Fibroblast of peridontal ligament (primary cell): ENCODE results near the gene CEACAM1.
"Not testable (repeated sequence)": the region's sequence is repeated elsewhere in the genome, so short reads cannot be mapped to it uniquely, and the experiment has no call there.

Experiments
- DNase-seq: peaks from one replicate; pipeline ENCODE4 v3.0.0-alpha.2; 2010; ENCODE audit errors: extremely low read depth

Gene CEACAM1

GRCh38 chr19:42512130-42512636, 16.1 kb downstream of the CEACAM1 start:
- no peak for DNase-seq

- no peak for DNase-seq
Observed at GRCh38 chr19:42511340-42511739, 16.9 kb downstream of the CEACAM1 start.

DNA sequence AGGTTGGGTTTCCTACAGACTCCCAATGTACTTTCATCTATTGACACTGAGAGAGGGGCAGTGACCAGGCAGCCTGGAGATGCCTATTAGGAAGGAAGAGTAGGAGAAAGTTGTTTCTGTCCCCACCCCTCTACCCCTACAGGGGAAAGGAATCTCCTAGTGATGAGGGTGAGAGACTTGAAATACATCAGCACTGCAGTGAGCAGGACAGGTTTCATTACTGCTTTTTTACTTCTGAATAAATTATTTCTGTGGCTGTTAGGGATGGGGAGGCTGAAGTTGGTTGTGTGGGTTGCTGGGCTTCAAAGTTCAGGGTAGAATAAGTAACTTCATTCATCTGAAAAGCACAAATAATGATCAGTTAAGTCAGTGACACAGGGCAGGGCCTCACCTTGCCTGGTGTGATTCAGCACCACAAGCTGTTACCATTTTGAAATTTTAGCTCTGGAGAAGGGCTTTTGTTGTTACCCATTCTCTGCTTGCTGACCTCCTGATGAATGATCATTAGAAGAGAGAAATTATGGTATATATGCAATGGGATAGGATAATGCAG, 19.3 kb downstream of the CEACAM1 start:
- DNase-seq = no peak

GRCh38 chr19:42505066-42505465, 23.2 kb downstream of the CEACAM1 start:
- DNase-seq = no peak

DNA sequence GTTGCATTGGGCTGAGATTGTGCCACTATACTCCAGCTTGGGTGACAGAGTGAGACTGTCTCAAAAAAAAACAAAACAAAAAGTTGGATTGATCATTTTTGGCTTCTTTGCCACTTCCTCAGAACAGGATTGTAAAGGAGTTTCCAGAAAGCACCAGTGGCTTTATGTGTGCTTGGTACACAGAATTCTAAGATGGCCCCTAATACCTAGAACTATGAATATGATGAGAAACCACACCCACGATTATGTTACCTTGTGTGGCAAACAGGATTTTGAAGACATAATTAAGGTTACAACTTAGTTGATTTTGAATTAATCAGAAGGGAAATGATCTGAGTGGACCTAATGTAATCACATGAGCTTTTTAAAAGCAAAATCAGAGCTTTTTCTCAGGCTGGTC, 26.5 kb downstream of the CEACAM1 start:
- no peak for DNase-seq

- DNase-seq = not testable (repeated sequence)
Observed at GRCh38 chr19:42501243-42501642, 27.0 kb downstream of the CEACAM1 start.

GRCh38 chr19:42498169-42498757, 30.0 kb downstream of the CEACAM1 start:
- no peak for DNase-seq

GRCh38 chr19:42497492-42498168, 30.7 kb downstream of the CEACAM1 start:
- DNase-seq = no peak

DNA sequence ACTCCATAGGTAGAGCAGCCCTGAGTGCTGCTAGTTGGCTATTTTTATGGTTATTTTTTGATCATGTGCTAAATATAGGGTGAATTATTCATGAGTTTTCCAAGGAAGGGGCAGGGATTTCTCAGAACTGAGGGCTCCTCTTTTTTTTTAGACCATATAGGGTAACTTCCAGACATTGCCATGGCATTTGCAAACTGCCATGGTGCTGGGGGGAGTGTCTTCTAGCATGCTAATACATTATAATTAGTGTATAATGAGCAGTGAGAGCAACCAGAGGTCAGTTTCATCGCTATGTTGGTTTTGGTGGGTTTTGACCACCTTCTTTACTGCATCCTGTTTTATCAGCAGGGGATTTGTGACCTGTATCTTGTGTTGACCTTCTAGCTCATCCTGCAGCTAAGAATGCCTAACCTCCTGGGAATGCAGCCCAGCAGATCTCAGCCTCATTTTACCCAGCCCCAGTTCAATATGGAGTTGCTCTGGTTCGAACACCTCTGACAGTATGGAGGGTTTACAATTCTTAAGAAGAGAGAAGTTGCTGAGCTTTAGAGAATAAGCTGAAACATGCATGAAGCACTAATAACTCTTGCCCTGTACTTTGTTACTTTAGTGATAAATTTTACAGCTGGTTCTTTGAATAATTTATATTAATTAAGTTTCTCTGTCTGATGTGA, 31.7 kb downstream of the CEACAM1 start:
- DNase-seq = no peak

GRCh38 chr19:42495663-42496062, 32.6 kb downstream of the CEACAM1 start:
- DNase-seq = no peak

DNA sequence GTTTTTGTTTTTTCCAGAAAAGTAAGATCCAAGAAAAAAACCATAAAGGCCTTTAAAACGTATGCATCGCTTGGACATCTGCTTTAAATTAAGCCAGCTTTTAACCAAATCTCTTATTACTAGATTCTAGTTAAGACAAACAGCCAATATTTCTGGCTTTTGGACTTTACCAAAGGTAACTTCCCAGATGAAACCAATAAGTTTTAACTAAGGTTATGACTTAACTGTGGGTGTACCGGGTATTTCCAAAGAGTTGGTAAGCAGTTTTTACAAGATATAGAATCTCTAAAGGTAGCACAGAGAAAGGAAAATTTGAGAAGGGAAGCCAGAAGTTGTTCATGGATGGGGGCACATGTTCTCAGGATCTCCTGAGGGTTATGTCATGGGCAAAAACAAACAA, 34.0 kb downstream of the CEACAM1 start:
- DNase-seq = peak; percentile 37

DNA sequence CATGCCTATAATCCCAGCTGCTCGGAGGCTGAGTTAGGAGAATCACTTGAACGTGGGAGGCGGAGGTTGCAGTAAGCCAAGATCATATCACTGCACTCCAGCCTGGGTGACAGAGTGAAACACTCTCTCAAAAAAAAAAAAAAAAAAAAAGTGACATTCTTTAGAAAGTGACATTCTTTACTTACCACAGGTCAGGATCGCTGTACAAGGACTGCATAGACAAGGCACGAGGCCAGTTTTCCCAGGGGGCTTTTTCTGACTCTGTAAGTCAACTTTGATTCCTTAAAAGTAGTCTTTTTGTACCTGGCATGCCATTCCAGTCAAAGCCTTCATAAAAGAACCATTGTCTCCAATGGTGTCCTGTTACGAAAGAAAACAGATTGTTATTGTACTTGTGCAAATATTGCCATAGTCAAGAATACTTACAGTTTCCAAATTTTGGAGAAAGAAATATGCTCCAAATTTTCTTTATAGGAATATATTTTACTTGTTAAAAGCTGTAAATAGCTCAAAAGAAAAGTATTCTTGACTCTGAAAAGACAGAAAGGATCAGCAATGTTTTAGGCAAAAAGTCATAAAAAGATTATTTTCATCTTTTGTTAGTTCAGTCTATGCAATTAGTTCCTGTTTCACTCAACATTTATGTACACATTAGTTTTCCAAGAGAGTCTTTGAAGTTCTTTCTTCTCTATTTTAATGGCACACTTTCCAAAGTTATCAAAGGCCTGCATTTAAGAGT, 39.3 kb downstream of the CEACAM1 start:
- no peak for DNase-seq

GRCh38 chr19:42487798-42488178, 40.5 kb downstream of the CEACAM1 start:
- no peak for DNase-seq

GRCh38 chr19:42487032-42487797, 41.1 kb downstream of the CEACAM1 start:
- peak; percentile 18 for DNase-seq

DNA sequence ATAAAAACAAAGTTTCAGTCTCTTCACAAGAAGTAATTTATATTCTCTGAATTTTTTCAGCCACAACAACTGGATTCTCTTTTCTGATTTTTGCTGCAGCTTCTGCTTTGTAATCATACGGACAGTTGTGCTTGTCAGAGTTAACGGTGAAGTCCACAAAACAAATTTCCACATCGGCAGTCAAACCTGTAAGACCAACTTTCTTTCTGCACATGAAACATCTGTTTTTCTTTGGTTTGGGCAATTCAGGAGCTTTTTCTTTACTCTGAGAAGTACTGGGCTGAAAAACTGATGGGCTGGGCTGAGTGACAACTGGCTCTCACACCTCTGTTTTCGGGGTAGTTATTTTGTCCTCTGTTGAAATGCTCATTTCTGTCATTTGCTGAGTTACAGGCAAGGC, 43.2 kb downstream of the CEACAM1 start:
- DNase-seq = not testable (repeated sequence)

DNA sequence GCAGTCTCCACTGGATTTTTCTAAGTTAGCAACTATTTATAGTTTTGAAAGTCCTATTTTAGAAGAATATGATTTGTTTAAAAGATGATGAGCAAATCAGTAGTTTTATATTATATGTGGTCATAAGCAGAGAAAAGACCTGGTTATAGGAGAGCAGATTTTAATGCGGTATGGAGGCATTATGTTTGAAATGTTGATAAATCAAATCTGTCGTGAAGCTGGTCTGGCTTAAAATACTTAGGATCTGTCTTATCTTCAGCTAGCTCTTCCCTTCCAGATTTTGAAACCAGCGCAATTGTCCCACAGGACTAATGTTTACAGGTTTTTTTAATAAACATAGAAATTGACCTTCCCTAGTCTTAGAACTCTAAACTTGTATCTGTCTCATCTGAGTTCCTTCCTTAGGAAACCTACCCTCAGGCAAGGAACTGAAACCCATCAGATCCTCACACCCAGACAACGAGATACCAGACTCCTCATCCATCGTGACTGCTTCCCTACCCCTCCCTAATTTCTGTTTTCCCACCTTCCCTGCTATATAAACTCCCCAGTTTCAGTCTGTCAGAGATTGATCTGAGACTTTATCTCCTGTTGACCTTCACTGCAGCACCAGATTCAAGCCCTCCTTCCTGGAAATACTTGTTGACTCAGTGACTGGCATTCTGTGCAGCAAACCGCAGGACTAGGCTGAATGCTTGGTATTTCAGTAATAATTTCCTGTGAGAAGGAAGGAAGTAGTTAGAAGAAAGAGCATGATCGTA, 47.8 kb downstream of the CEACAM1 start:
- DNase-seq = no peak

- DNase-seq = no peak
Observed at GRCh38 chr19:42479736-42480135, 48.5 kb downstream of the CEACAM1 start.

- DNase-seq = no peak
Observed at GRCh38 chr19:42478765-42479311, 49.4 kb downstream of the CEACAM1 start.

- DNase-seq = no peak
Observed at GRCh38 chr19:42477933-42478332, 50.3 kb downstream of the CEACAM1 start.

GRCh38 chr19:42477117-42477516, 51.2 kb downstream of the CEACAM1 start:
- no peak for DNase-seq
